ENCODE results near the gene TCN2.

- TF ChIP-seq CTCF (IDR thresholded peaks at IDR 0.05) (no peak), POLR2A (IDR thresholded peaks at IDR 0.05) (no peak)
Measured at GRCh38 chr22:30600921-30601320, 6.1 kb upstream of the TCN2 start.

All from thyroid gland (tissue), 4 donors.